ENCODE measurements around the gene WNT9B.

Gene WNT9B

GRCh38 chr17:46865100-46865499 is 13.7 kb downstream of the WNT9B start:
- H3K27ac ChIP-seq (ENCODE audit: low read length), result no peak overlapping the region
- H3K9me3 ChIP-seq (ENCODE audit: insufficient read depth, low read depth, low read length), result no peaks in the 10 kb centered on the region
- peaks cover 3% of the 10 kb centered on the region; the same call in 1 of the 2 replicates for H3K27me3 ChIP-seq (ENCODE audit: insufficient read depth, low read length)
- peaks cover 5% of the 10 kb centered on the region; the same call in 1 of the 2 replicates for H3K4me1 ChIP-seq (ENCODE audit: insufficient read depth, low read length)
- H3K4me3 ChIP-seq (ENCODE audit: low read length), result no peak overlapping the region
- no peaks in the 10 kb centered on the region for H3K36me3 ChIP-seq (ENCODE audit: insufficient read depth, low read depth, low read length)
- no peak overlapping the region for H3K9ac ChIP-seq (ENCODE audit: low read depth, low read length)

- H3K9me3 ChIP-seq (ENCODE audit: insufficient read depth, low read depth, low read length), result no peaks in the 10 kb centered on the region
- H3K9ac ChIP-seq (ENCODE audit: low read depth, low read length), result no peak overlapping the region
- no peak overlapping the region for H3K4me3 ChIP-seq (ENCODE audit: low read length)
- H3K27ac ChIP-seq (ENCODE audit: low read length), result no peak overlapping the region
- peaks cover 3% of the 10 kb centered on the region; the same call in 1 of the 2 replicates for H3K27me3 ChIP-seq (ENCODE audit: insufficient read depth, low read length)
- peaks cover 5% of the 10 kb centered on the region; the same call in 1 of the 2 replicates for H3K4me1 ChIP-seq (ENCODE audit: insufficient read depth, low read length)
- H3K36me3 ChIP-seq (ENCODE audit: insufficient read depth, low read depth, low read length), result no peaks in the 10 kb centered on the region
These were observed 14.9 kb downstream of the WNT9B start for GRCh38 chr17:46866325-46866724.

- Histone ChIP-seq H3K9me3 (ENCODE audit: insufficient read depth, low read depth, low read length) (no peaks in the 10 kb centered on the region), H3K27me3 (ENCODE audit: insufficient read depth, low read length) (peaks cover 3% of the 10 kb centered on the region; the same call in 1 of the 2 replicates), H3K36me3 (ENCODE audit: insufficient read depth, low read depth, low read length) (no peaks in the 10 kb centered on the region), H3K4me1 (ENCODE audit: insufficient read depth, low read length) (peaks cover 5% of the 10 kb centered on the region; the same call in 1 of the 2 replicates), H3K9ac (ENCODE audit: low read depth, low read length) (no peak overlapping the region), H3K27ac (ENCODE audit: low read length) (no peak overlapping the region), H3K4me3 (ENCODE audit: low read length) (no peak overlapping the region)
These were observed 15.4 kb downstream of the WNT9B start for GRCh38 chr17:46866747-46867146.

- Histone ChIP-seq H3K9ac (ENCODE audit: low read depth, low read length) (no peak overlapping the region), H3K36me3 (ENCODE audit: insufficient read depth, low read depth, low read length) (no peaks in the 10 kb centered on the region), H3K4me1 (ENCODE audit: insufficient read depth, low read length) (peaks cover 5% of the 10 kb centered on the region; the same call in 1 of the 2 replicates), H3K27ac (ENCODE audit: low read length) (no peak overlapping the region), H3K9me3 (ENCODE audit: insufficient read depth, low read depth, low read length) (no peaks in the 10 kb centered on the region), H3K4me3 (ENCODE audit: low read length) (no peak overlapping the region), H3K27me3 (ENCODE audit: insufficient read depth, low read length) (no peaks in the 10 kb centered on the region)
These were observed 17.4 kb downstream of the WNT9B start for GRCh38 chr17:46868689-46869187.

GRCh38 chr17:46869296-46869695 is 17.9 kb downstream of the WNT9B start:
- Histone ChIP-seq H3K4me1 (ENCODE audit: insufficient read depth, low read length) (peaks cover 5% of the 10 kb centered on the region; the same call in 1 of the 2 replicates), H3K27ac (ENCODE audit: low read length) (no peak overlapping the region), H3K9ac (ENCODE audit: low read depth, low read length) (no peak overlapping the region), H3K4me3 (ENCODE audit: low read length) (no peak overlapping the region), H3K9me3 (ENCODE audit: insufficient read depth, low read depth, low read length) (no peaks in the 10 kb centered on the region), H3K36me3 (ENCODE audit: insufficient read depth, low read depth, low read length) (no peaks in the 10 kb centered on the region), H3K27me3 (ENCODE audit: insufficient read depth, low read length) (no peaks in the 10 kb centered on the region)

- H3K9ac ChIP-seq (ENCODE audit: low read depth, low read length), result no peak overlapping the region
- no peak overlapping the region for H3K27ac ChIP-seq (ENCODE audit: low read length)
- no peaks in the 10 kb centered on the region for H3K27me3 ChIP-seq (ENCODE audit: insufficient read depth, low read length)
- 0 out of 2 replicates have a peak, but pooled peaks cover under 1% of the 10 kb centered on the region for H3K4me1 ChIP-seq (ENCODE audit: insufficient read depth, low read length)
- H3K4me3 ChIP-seq (ENCODE audit: low read length), result no peak overlapping the region
- H3K36me3 ChIP-seq (ENCODE audit: insufficient read depth, low read depth, low read length), result no peaks in the 10 kb centered on the region
- no peaks in the 10 kb centered on the region for H3K9me3 ChIP-seq (ENCODE audit: insufficient read depth, low read depth, low read length)
These were observed 18.8 kb downstream of the WNT9B start for GRCh38 chr17:46869975-46870803.

- no peaks in the 10 kb centered on the region for H3K9me3 ChIP-seq (ENCODE audit: insufficient read depth, low read depth, low read length)
- H3K4me3 ChIP-seq (ENCODE audit: low read length), result no peak overlapping the region
- no peak overlapping the region for H3K9ac ChIP-seq (ENCODE audit: low read depth, low read length)
- no peaks in the 10 kb centered on the region for H3K36me3 ChIP-seq (ENCODE audit: insufficient read depth, low read depth, low read length)
- H3K27ac ChIP-seq (ENCODE audit: low read length), result no peak overlapping the region
- H3K27me3 ChIP-seq (ENCODE audit: insufficient read depth, low read length), result no peaks in the 10 kb centered on the region
- H3K4me1 ChIP-seq (ENCODE audit: insufficient read depth, low read length), result no peaks in the 10 kb centered on the region
These were observed 21.0 kb downstream of the WNT9B start for GRCh38 chr17:46872421-46872820.

- no peaks in the 10 kb centered on the region for H3K9me3 ChIP-seq (ENCODE audit: insufficient read depth, low read depth, low read length)
- H3K4me3 ChIP-seq (ENCODE audit: low read length), result no peak overlapping the region
- no peak overlapping the region for H3K9ac ChIP-seq (ENCODE audit: low read depth, low read length)
- H3K4me1 ChIP-seq (ENCODE audit: insufficient read depth, low read length), result no peaks in the 10 kb centered on the region
- no peaks in the 10 kb centered on the region for H3K36me3 ChIP-seq (ENCODE audit: insufficient read depth, low read depth, low read length)
- no peak overlapping the region for H3K27ac ChIP-seq (ENCODE audit: low read length)
- no peaks in the 10 kb centered on the region for H3K27me3 ChIP-seq (ENCODE audit: insufficient read depth, low read length)
These were observed 22.7 kb downstream of the WNT9B start for GRCh38 chr17:46873941-46874645.

GRCh38 chr17:46874906-46875305 is 23.5 kb downstream of the WNT9B start:
- Histone ChIP-seq H3K9me3 (ENCODE audit: insufficient read depth, low read depth, low read length) (no peaks in the 10 kb centered on the region), H3K27ac (ENCODE audit: low read length) (no peak overlapping the region), H3K36me3 (ENCODE audit: insufficient read depth, low read depth, low read length) (no peaks in the 10 kb centered on the region), H3K9ac (ENCODE audit: low read depth, low read length) (no peak overlapping the region), H3K27me3 (ENCODE audit: insufficient read depth, low read length) (no peaks in the 10 kb centered on the region), H3K4me3 (ENCODE audit: low read length) (no peak overlapping the region), H3K4me1 (ENCODE audit: insufficient read depth, low read length) (no peaks in the 10 kb centered on the region)

GRCh38 chr17:46875849-46876352 is 24.5 kb downstream of the WNT9B start:
- Histone ChIP-seq H3K9me3 (ENCODE audit: insufficient read depth, low read depth, low read length) (no peaks in the 10 kb centered on the region), H3K36me3 (ENCODE audit: insufficient read depth, low read depth, low read length) (no peaks in the 10 kb centered on the region), H3K4me1 (ENCODE audit: insufficient read depth, low read length) (no peaks in the 10 kb centered on the region), H3K9ac (ENCODE audit: low read depth, low read length) (no peak overlapping the region), H3K27ac (ENCODE audit: low read length) (no peak overlapping the region), H3K27me3 (ENCODE audit: insufficient read depth, low read length) (no peaks in the 10 kb centered on the region), H3K4me3 (ENCODE audit: low read length) (no peak overlapping the region)

- H3K4me1 ChIP-seq (ENCODE audit: insufficient read depth, low read length), result no peaks in the 10 kb centered on the region
- H3K36me3 ChIP-seq (ENCODE audit: insufficient read depth, low read depth, low read length), result no peaks in the 10 kb centered on the region
- no peak overlapping the region for H3K4me3 ChIP-seq (ENCODE audit: low read length)
- no peaks in the 10 kb centered on the region for H3K27me3 ChIP-seq (ENCODE audit: insufficient read depth, low read length)
- no peaks in the 10 kb centered on the region for H3K9me3 ChIP-seq (ENCODE audit: insufficient read depth, low read depth, low read length)
- H3K9ac ChIP-seq (ENCODE audit: low read depth, low read length), result no peak overlapping the region
- H3K27ac ChIP-seq (ENCODE audit: low read length), result no peak overlapping the region
These were observed 25.0 kb downstream of the WNT9B start for GRCh38 chr17:46876353-46876887.

All from iPS-20b (cell line).